Trophoblast cell (in vitro differentiated cells and primary cell): ENCODE measurements around the gene EPB41L4B.

Experiments used
- DNase-seq, 2 donors: peaks; one replicate each; pipeline ENCODE4 v3.0.0-alpha.2; 2016
- H2AFZ ChIP-seq: 2 replicates; pipeline ENCODE4 v1.6.1; 2013; ENCODE audit warnings: low read length, moderate library complexity, mild to moderate bottlenecking; ENCODE audit not compliant: insufficient read depth, poor library complexity
- H2AK5ac ChIP-seq: 2 replicates; pipeline ENCODE4 v1.6.1; 2013; ENCODE audit warnings: mild to moderate bottlenecking, low read length
- H2BK120ac ChIP-seq: 2 replicates; pipeline ENCODE4 v1.6.1; 2013; ENCODE audit warnings: low read length, mild to moderate bottlenecking, moderate library complexity; ENCODE audit not compliant: insufficient read depth, poor library complexity
- H2BK12ac ChIP-seq: 2 replicates; pipeline ENCODE4 v1.6.1; 2013; ENCODE audit warnings: mild to moderate bottlenecking, low read length, moderate library complexity
- H2BK5ac ChIP-seq: 2 replicates; pipeline ENCODE4 v1.6.1; 2013; ENCODE audit warnings: low read length, low read depth, moderate library complexity, mild to moderate bottlenecking; ENCODE audit not compliant: poor library complexity
- H3K14ac ChIP-seq: 2 replicates; pipeline ENCODE4 v1.6.1; 2013; ENCODE audit warnings: mild to moderate bottlenecking, low read length
- H3K18ac ChIP-seq: 2 replicates; pipeline ENCODE4 v1.6.1; 2013; ENCODE audit warnings: mild to moderate bottlenecking, low read length
- H3K23ac ChIP-seq: 2 replicates; pipeline ENCODE4 v1.6.1; 2013; ENCODE audit warnings: low read length
- H3K27ac ChIP-seq: 2 replicates; pipeline ENCODE4 v1.5.1; 2013; ENCODE audit warnings: low read depth, mild to moderate bottlenecking, inconsistent platforms, low read length, moderate library complexity
- H3K27me3 ChIP-seq: 2 replicates; pipeline ENCODE4 v1.6.1; 2013; ENCODE audit warnings: inconsistent platforms, mild to moderate bottlenecking, low read length, moderate library complexity; ENCODE audit not compliant: insufficient read depth
- H3K36me3 ChIP-seq, 2 experiments: 1 replicate in 1 of 2; 2 replicates in 1 of 2; pipeline ENCODE4 v1.6.1; 2013; ENCODE audit warnings: low read length in 2 of 2, mild to moderate bottlenecking in 2 of 2, moderate library complexity in 1 of 2; ENCODE audit not compliant: insufficient read depth in 2 of 2, control insufficient read depth in 1 of 2
- H3K4ac ChIP-seq: 2 replicates; pipeline ENCODE4 v1.6.1; 2013; ENCODE audit warnings: low read depth, mild to moderate bottlenecking, low read length, moderate library complexity
- H3K4me1 ChIP-seq, 2 experiments: 1 replicate in 1 of 2; 2 replicates in 1 of 2; pipeline ENCODE4 v1.6.1; 2013; ENCODE audit warnings: low read length in 2 of 2, mild to moderate bottlenecking in 2 of 2, moderate library complexity in 1 of 2; ENCODE audit not compliant: insufficient read depth in 2 of 2, control insufficient read depth in 1 of 2
- H3K4me2 ChIP-seq: 2 replicates; pipeline ENCODE4 v1.6.1; 2013; ENCODE audit warnings: inconsistent platforms, mild to moderate bottlenecking, low read length, moderate library complexity
- H3K4me3 ChIP-seq: 2 replicates; pipeline ENCODE4 v1.5.1; 2013; ENCODE audit warnings: mild to moderate bottlenecking, low read depth, low read length, inconsistent platforms
- H3K79me1 ChIP-seq: one replicate; pipeline ENCODE4 v1.6.1; 2013; ENCODE audit warnings: low read length
- H3K79me2 ChIP-seq: 2 replicates; pipeline ENCODE4 v1.6.1; 2013; ENCODE audit warnings: low read length, mild to moderate bottlenecking; ENCODE audit not compliant: control insufficient read depth, insufficient read depth, poor library complexity
- H3K9ac ChIP-seq: 2 replicates; pipeline ENCODE4 v1.6.1; 2013; ENCODE audit warnings: mild to moderate bottlenecking, low read length
- H3K9me3 ChIP-seq: 2 replicates; pipeline ENCODE4 v1.6.1; 2013; ENCODE audit warnings: low read depth, mild to moderate bottlenecking, control low read depth, inconsistent platforms, low read length; ENCODE audit not compliant: insufficient read depth
- H4K12ac ChIP-seq: 2 replicates; pipeline ENCODE4 v1.6.1; 2013; ENCODE audit warnings: low read depth, mild to moderate bottlenecking, low read length, moderate library complexity
- H4K8ac ChIP-seq: 2 replicates; pipeline ENCODE4 v1.6.1; 2013; ENCODE audit warnings: low read depth, mild to moderate bottlenecking, low read length, moderate library complexity
- H4K91ac ChIP-seq: one replicate; pipeline ENCODE4 v1.6.1; 2013; ENCODE audit warnings: low read depth, mild to moderate bottlenecking, low read length, moderate library complexity
- WGBS: extraction: QIAGEN DNeasy Blood & Tissue Kit; methylation state at CpG from one replicate; pipeline ENCODE4 v1.1.7; 2013; ENCODE audit warnings: missing lambda C conversion rate; ENCODE audit not compliant: insufficient read length, insufficient coverage; ENCODE audit errors: extremely low coverage; 5-methylcytosine and 5-hydroxymethylcytosine counted together

Gene EPB41L4B

DNA sequence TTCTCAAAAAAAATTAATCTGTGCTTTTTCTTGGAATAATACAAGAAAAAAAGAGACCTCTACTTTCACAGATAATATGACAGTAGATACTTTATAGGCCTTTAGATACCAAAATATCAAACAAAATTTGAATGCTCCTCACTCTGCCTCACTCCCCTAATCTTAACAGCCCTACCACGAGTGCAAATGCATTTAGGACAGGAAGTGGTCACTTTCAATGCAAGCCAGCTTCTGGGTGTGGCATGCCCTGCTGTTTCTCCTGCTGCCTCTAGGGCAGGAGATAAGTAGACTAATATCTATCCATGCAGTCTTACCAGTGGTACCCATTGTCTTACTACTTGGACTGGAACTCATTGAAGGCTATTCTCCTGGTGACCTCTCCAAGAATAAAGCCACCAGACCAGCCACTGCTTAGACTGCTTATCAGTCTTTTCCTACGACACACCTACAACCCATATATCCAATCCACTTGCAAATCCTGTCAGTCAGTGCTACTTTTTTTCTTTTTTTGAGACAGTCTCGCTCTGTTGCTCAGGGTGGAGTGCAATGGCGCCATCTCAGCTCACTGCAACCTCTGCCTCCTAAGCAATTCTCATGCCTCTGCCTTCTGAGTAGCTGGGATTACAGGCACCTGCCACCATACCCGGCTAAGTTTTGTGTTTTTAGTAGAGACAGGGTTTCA is 176.8 kb downstream of the EPB41L4B start:
- no CpG with 5 or more reads among the region's 5 CpGs for WGBS
- H3K14ac ChIP-seq: no peak overlapping the region
- no peak overlapping the region for H4K12ac ChIP-seq
- no peaks in the 10 kb centered on the region for H3K27me3 ChIP-seq
- no peaks in the 10 kb centered on the region for H3K79me1 ChIP-seq
- DNase-seq: peak; percentile 8 to 50
- H3K27ac ChIP-seq: no peak overlapping the region
- no peak overlapping the region for H2BK5ac ChIP-seq
- H3K23ac ChIP-seq: no peak overlapping the region
- H2AK5ac ChIP-seq: no peak overlapping the region
- no peak overlapping the region for H4K8ac ChIP-seq
- no peak overlapping the region for H3K9ac ChIP-seq
- H2BK12ac ChIP-seq: no peak overlapping the region
- H2AFZ ChIP-seq: no peak overlapping the region
- H3K9me3 ChIP-seq: no peaks in the 10 kb centered on the region
- no peak overlapping the region for H4K91ac ChIP-seq
- no peaks in the 10 kb centered on the region for H3K79me2 ChIP-seq
- H3K36me3 ChIP-seq: no peaks in the 10 kb centered on the region
- H3K18ac ChIP-seq: no peak overlapping the region
- H3K4ac ChIP-seq: no peak overlapping the region
- H3K4me1 ChIP-seq: no peaks in the 10 kb centered on the region
- no peak overlapping the region for H3K4me3 ChIP-seq
- H3K4me2 ChIP-seq: no peak overlapping the region
- no peak overlapping the region for H2BK120ac ChIP-seq

DNA sequence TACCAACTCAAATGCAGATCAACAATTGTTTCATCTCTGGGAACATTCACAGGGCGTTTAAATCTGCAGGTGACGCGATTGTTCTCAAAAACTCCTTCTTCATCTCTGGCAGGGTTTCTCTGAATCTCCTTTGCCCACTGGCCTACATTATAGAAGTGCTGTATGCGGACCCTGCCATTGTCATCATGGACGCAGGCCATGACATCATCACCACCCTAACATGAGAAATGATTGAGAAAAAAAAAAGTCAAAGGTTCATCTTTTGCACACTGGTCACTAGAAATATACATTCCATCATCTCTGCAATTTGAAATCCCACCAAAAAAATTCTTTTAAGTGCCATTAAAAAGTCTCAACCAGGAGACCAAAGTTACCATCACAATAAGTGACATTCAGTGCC is 179.5 kb downstream of the EPB41L4B start:
- H3K27me3 ChIP-seq: no peaks in the 10 kb centered on the region
- H3K27ac ChIP-seq: no peak overlapping the region
- H3K9ac ChIP-seq: no peak overlapping the region
- H3K18ac ChIP-seq: no peak overlapping the region
- no peaks in the 10 kb centered on the region for H3K36me3 ChIP-seq
- no peak overlapping the region for H4K8ac ChIP-seq
- no peak overlapping the region for H2AFZ ChIP-seq
- H2BK120ac ChIP-seq: no peak overlapping the region
- no peak overlapping the region for H2AK5ac ChIP-seq
- H3K9me3 ChIP-seq: no peaks in the 10 kb centered on the region
- H3K23ac ChIP-seq: no peak overlapping the region
- H4K12ac ChIP-seq: no peak overlapping the region
- WGBS: no CpG with 5 or more reads among the region's 5 CpGs
- no peaks in the 10 kb centered on the region for H3K79me1 ChIP-seq
- no peak overlapping the region for H2BK5ac ChIP-seq
- no peaks in the 10 kb centered on the region for H3K4me1 ChIP-seq
- H3K4ac ChIP-seq: no peak overlapping the region
- H3K4me2 ChIP-seq: no peak overlapping the region
- no peak overlapping the region for H3K14ac ChIP-seq
- no peak for DNase-seq
- no peak overlapping the region for H4K91ac ChIP-seq
- no peak overlapping the region for H2BK12ac ChIP-seq
- H3K4me3 ChIP-seq: no peak overlapping the region
- H3K79me2 ChIP-seq: no peaks in the 10 kb centered on the region

- H3K27me3 ChIP-seq: no peaks in the 10 kb centered on the region
- no CpG with 5 or more reads among the region's 1 CpG for WGBS
Observed at GRCh38 chr9:109139851-109140250, 181.0 kb downstream of the EPB41L4B start.

GRCh38 chr9:109138421-109138820 is 182.4 kb downstream of the EPB41L4B start:
- H3K14ac ChIP-seq: no peak overlapping the region
- H3K4ac ChIP-seq: no peak overlapping the region
- no peak overlapping the region for H4K8ac ChIP-seq
- H3K4me2 ChIP-seq: no peak overlapping the region
- H3K79me2 ChIP-seq: no peaks in the 10 kb centered on the region
- no peak overlapping the region for H2BK120ac ChIP-seq
- H3K23ac ChIP-seq: no peak overlapping the region
- no peak overlapping the region for H2BK5ac ChIP-seq
- no peaks in the 10 kb centered on the region for H3K9me3 ChIP-seq
- no peaks in the 10 kb centered on the region for H3K79me1 ChIP-seq
- H3K4me3 ChIP-seq: no peak overlapping the region
- no CpG with 5 or more reads among the region's 2 CpGs for WGBS
- no peak overlapping the region for H3K27ac ChIP-seq
- no peaks in the 10 kb centered on the region for H3K36me3 ChIP-seq
- H2AFZ ChIP-seq: no peak overlapping the region
- H3K9ac ChIP-seq: no peak overlapping the region
- no peaks in the 10 kb centered on the region for H3K27me3 ChIP-seq
- no peak overlapping the region for H4K91ac ChIP-seq
- no peaks in the 10 kb centered on the region for H3K4me1 ChIP-seq
- H3K18ac ChIP-seq: no peak overlapping the region
- DNase-seq: no peak
- no peak overlapping the region for H2AK5ac ChIP-seq
- H2BK12ac ChIP-seq: no peak overlapping the region
- H4K12ac ChIP-seq: no peak overlapping the region

More at GRCh38 chr9:109139851-109140250, 181.0 kb downstream of the EPB41L4B start:
- Histone ChIP-seq H3K4ac (no peak overlapping the region), H3K79me1 (no peaks in the 10 kb centered on the region), H2BK12ac (no peak overlapping the region), H3K4me3 (no peak overlapping the region), H4K12ac (no peak overlapping the region), H3K23ac (no peak overlapping the region), H3K9ac (no peak overlapping the region), H2AK5ac (no peak overlapping the region), H2BK120ac (no peak overlapping the region), H2BK5ac (no peak overlapping the region), H3K4me2 (no peak overlapping the region), H3K36me3 (no peaks in the 10 kb centered on the region), H3K9me3 (no peaks in the 10 kb centered on the region), H3K27ac (no peak overlapping the region), H3K4me1 (no peaks in the 10 kb centered on the region), H2AFZ (no peak overlapping the region), H4K91ac (no peak overlapping the region), H3K18ac (no peak overlapping the region), H3K79me2 (no peaks in the 10 kb centered on the region), H3K14ac (no peak overlapping the region), H4K8ac (no peak overlapping the region)
- no peak for DNase-seq
